Thoracic aorta (tissue), 2 donors: Measurements from ENCODE around the gene GATD1. TPM values are rescaled to one million over a fixed set of nuclear protein-coding genes. Genes with fewer than 3 reads are reported as not detected.

Source experiments
- ATAC-seq: fragments of 150-250 bp; one replicate; pipeline ENCODE4 v1.8.0; 2017; ENCODE audit warnings: low read depth; ENCODE audit not compliant: insufficient number of reproducible peaks, low FRiP score
- DNase-seq: peaks from one replicate; pipeline ENCODE4 v3.0.0-alpha.2; 2020; ENCODE audit warnings: low spot score
- H3K27ac ChIP-seq, 2 donors: fragments of 200-600 bp; sonication (generic); 1 replicate in 1 of 2; 2 replicates in 1 of 2; pipeline ENCODE4 v1.5.1; 2016; ENCODE audit warnings: mild to moderate bottlenecking in 2 of 2, moderate library complexity in 2 of 2
- H3K27me3 ChIP-seq: fragments of 200-600 bp; sonication (generic); replicated peaks from 2 replicates; pipeline ENCODE4 v1.6.0; 2016; ENCODE audit warnings: mild to moderate bottlenecking; ENCODE audit not compliant: insufficient read depth
- H3K36me3 ChIP-seq: fragments of 200-600 bp; sonication (generic); one replicate; pipeline ENCODE4 v1.5.1; 2016
- H3K4me1 ChIP-seq, 2 donors: fragments of 200-600 bp; sonication (generic); 1 replicate in 1 of 2; 2 replicates in 1 of 2; pipeline versions ENCODE4 v1.5.1 to v1.6.0; 2016; ENCODE audit warnings: low read depth in 2 of 2, mild to moderate bottlenecking in 1 of 2; ENCODE audit not compliant: control insufficient read depth in 1 of 2
- H3K4me3 ChIP-seq: fragments of 200-600 bp; sonication (generic); 2 replicates; pipeline ENCODE4 v1.5.1; 2016; ENCODE audit warnings: mild to moderate bottlenecking
- H3K9me3 ChIP-seq: fragments of 200-600 bp; sonication (generic); 2 replicates; pipeline ENCODE4 v1.5.1; 2016
- CTCF ChIP-seq: fragments of 200-600 bp; sonication (generic); IDR thresholded peaks from one replicate; pipeline ENCODE4 v1.5.1; 2019; ENCODE audit warnings: antibody characterized with exemption
- total RNA-seq, 2 donors: library from RNA; depleted of rRNA; stranded (reverse); fragments of >200 nt; gene quantifications; one replicate each; pipeline versions ENCODE4 v1.1.0 to v1.2.3, GENCODE V29; 2016

GATD1 gene
- total RNA-seq, 2 donors from 2014 or later: 32.5 to 48.7 TPM

GRCh38 chr11:720642-721246, 56.5 kb downstream of the GATD1 start:
- no peak for ATAC-seq

GRCh38 chr11:720017-720641, 57.2 kb downstream of the GATD1 start:
- Histone ChIP-seq H3K4me3 (peak overlapping the region; percentile 61), H3K27ac (no peak overlapping the region), H3K27me3 (no peaks in the 10 kb centered on the region), H3K9me3 (no peaks in the 10 kb centered on the region), H3K36me3 (no peaks in the 10 kb centered on the region), H3K4me1 (peaks cover 4 to 8% of the 10 kb centered on the region in 2 donors)
- no peak for TF ChIP-seq CTCF
- DNase-seq (no peak), ATAC-seq (no peak)

More at GRCh38 chr11:720642-721246, 56.5 kb downstream of the GATD1 start:
- H3K9me3 ChIP-seq: no peaks in the 10 kb centered on the region
- TF ChIP-seq CTCF: no peak
- no peaks in the 10 kb centered on the region for H3K36me3 ChIP-seq
- DNase-seq: no peak
- H3K4me3 ChIP-seq: peak overlapping the region; percentile 61
- H3K27ac ChIP-seq: no peak overlapping the region
- H3K4me1 ChIP-seq: peaks cover 4 to 11% of the 10 kb centered on the region in 2 donors
- H3K27me3 ChIP-seq: no peaks in the 10 kb centered on the region

GRCh38 chr11:719214-720016, 57.9 kb downstream of the GATD1 start:
- H3K4me3 ChIP-seq: no peak overlapping the region
- no peak for TF ChIP-seq CTCF
- DNase-seq (no peak), ATAC-seq (no peak)
- peaks cover 4 to 8% of the 10 kb centered on the region in 2 donors for H3K4me1 ChIP-seq
- no peak overlapping the region for H3K27ac ChIP-seq
- H3K36me3 ChIP-seq: no peaks in the 10 kb centered on the region
- no peaks in the 10 kb centered on the region for H3K9me3 ChIP-seq
- H3K27me3 ChIP-seq: no peaks in the 10 kb centered on the region

Other genes with a start within 250 kb of the GATD1 start
- gene HRAS, start 241.9 kb downstream of the GATD1 start, total RNA-seq: 10 to 100 TPM; 17.7 to 32.4 TPM
- gene LRRC56, start 240.0 kb downstream of the GATD1 start, total RNA-seq: under 1 TPM in 1 of 2 donors, not detected in 1; 0.41 TPM
- gene LMNTD2, start 216.7 kb downstream of the GATD1 start, total RNA-seq: 1 to 10 TPM; 1.1 to 2.7 TPM
- 10 to 100 TPM in 1 of 2 donors, 1 to 10 TPM in 1; 7.3 to 20.6 TPM for gene RASSF7, start 216.5 kb downstream of the GATD1 start, total RNA-seq
- gene PHRF1, start 201.0 kb downstream of the GATD1 start, total RNA-seq: 10 to 100 TPM; 31.3 to 39.6 TPM
- gene IRF7, start 161.5 kb downstream of the GATD1 start, total RNA-seq: 10 to 100 TPM; 33.8 to 45.4 TPM
- not detected for gene CDHR5, start 152.5 kb downstream of the GATD1 start, total RNA-seq
- gene SCT, start 150.3 kb downstream of the GATD1 start, total RNA-seq: not detected
- under 1 TPM in 1 of 2 donors, not detected in 1; 0.27 TPM for gene DRD4, start 140.2 kb downstream of the GATD1 start, total RNA-seq
- gene DEAF1, start 82.3 kb downstream of the GATD1 start, total RNA-seq: 10 to 100 TPM; 22.1 to 67.0 TPM
- gene TMEM80, start 81.7 kb downstream of the GATD1 start, total RNA-seq: 10 to 100 TPM; 22.4 to 22.5 TPM
- 10 to 100 TPM; 39.6 to 75.9 TPM for gene EPS8L2, start 71.3 kb downstream of the GATD1 start, total RNA-seq
- 100 to 1,000 TPM; 132 to 232 TPM for gene TALDO1, start 30.0 kb downstream of the GATD1 start, total RNA-seq
- not detected for gene CEND1, start 12.6 kb upstream of the GATD1 start, total RNA-seq
- 10 to 100 TPM; 10.7 to 16.9 TPM for gene SLC25A22, start 20.8 kb upstream of the GATD1 start, total RNA-seq
- gene PIDD1, start 27.7 kb upstream of the GATD1 start, total RNA-seq: 10 to 100 TPM; 10.9 to 52.0 TPM
- gene RPLP2, start 32.5 kb upstream of the GATD1 start, total RNA-seq: 100 to 1,000 TPM; 170 to 221 TPM
- gene PNPLA2, start 41.4 kb upstream of the GATD1 start, total RNA-seq: 100 to 1,000 TPM; 105 to 115 TPM
- 10 to 100 TPM in 1 of 2 donors, 1 to 10 TPM in 1; 9.6 to 11.6 TPM for gene CRACR2B, start 50.4 kb upstream of the GATD1 start, total RNA-seq
- 1,000 to 10,000 TPM in 1 of 2 donors, 100 to 1,000 TPM in 1; 532 to 1,455 TPM for gene CD151, start 55.5 kb upstream of the GATD1 start, total RNA-seq
- 10 to 100 TPM; 20.8 to 63.0 TPM for gene POLR2L, start 65.0 kb upstream of the GATD1 start, total RNA-seq
- 100 to 1,000 TPM in 1 of 2 donors, 10 to 100 TPM in 1; 55.5 to 107 TPM for gene TSPAN4, start 65.4 kb upstream of the GATD1 start, total RNA-seq
- 100 to 1,000 TPM in 1 of 2 donors, 10 to 100 TPM in 1; 61.2 to 195 TPM for gene CHID1, start 133.3 kb upstream of the GATD1 start, total RNA-seq
- gene AP2A2, start 148.4 kb upstream of the GATD1 start, total RNA-seq: 100 to 1,000 TPM in 1 of 2 donors, 10 to 100 TPM in 1; 99.0 to 109 TPM